GM19328 (cell line): ENCODE data around the gene PTPRD.

ENCODE experiments used
- ATAC-seq: cut with Tn5 transposase; IDR thresholded peaks from one replicate; pipeline ENCODE4 v1.9.1; 2021; ENCODE audit warnings: mild to moderate bottlenecking, moderate library complexity; ENCODE audit not compliant: unreplicated experiment

The PTPRD gene

GRCh38 chr9:8389531-8389930 lies 2223.3 kb downstream of the PTPRD start:
- no peak for ATAC-seq

GRCh38 chr9:8388132-8388531 lies 2224.7 kb downstream of the PTPRD start:
- no peak for ATAC-seq

- ATAC-seq = no peak
These were observed 2228.7 kb downstream of the PTPRD start for GRCh38 chr9:8384091-8384490.

- ATAC-seq = no peak
These were observed 2229.8 kb downstream of the PTPRD start for GRCh38 chr9:8382777-8383527.

- no peak for ATAC-seq
These were observed 2230.5 kb downstream of the PTPRD start for GRCh38 chr9:8382266-8382665.

GRCh38 chr9:8381601-8382000 lies 2231.2 kb downstream of the PTPRD start:
- ATAC-seq = no peak

GRCh38 chr9:8374471-8374870 lies 2238.3 kb downstream of the PTPRD start:
- ATAC-seq = no peak

GRCh38 chr9:8371686-8372085 lies 2241.1 kb downstream of the PTPRD start:
- no peak for ATAC-seq

- no peak for ATAC-seq
These were observed 2246.5 kb downstream of the PTPRD start for GRCh38 chr9:8366161-8366926.

GRCh38 chr9:8365466-8366160 lies 2247.2 kb downstream of the PTPRD start:
- no peak for ATAC-seq

GRCh38 chr9:8365029-8365428 lies 2247.8 kb downstream of the PTPRD start:
- ATAC-seq = no peak

GRCh38 chr9:8364026-8364752 lies 2248.6 kb downstream of the PTPRD start:
- ATAC-seq = no peak

- ATAC-seq = no peak
These were observed 2250.6 kb downstream of the PTPRD start for GRCh38 chr9:8362250-8362649.

GRCh38 chr9:8361364-8361763 lies 2251.4 kb downstream of the PTPRD start:
- no peak for ATAC-seq

GRCh38 chr9:8356406-8356805 lies 2256.4 kb downstream of the PTPRD start:
- ATAC-seq = no peak

GRCh38 chr9:8351436-8351835 lies 2261.4 kb downstream of the PTPRD start:
- ATAC-seq = no peak

GRCh38 chr9:8349901-8350300 lies 2262.9 kb downstream of the PTPRD start:
- ATAC-seq = no peak

- no peak for ATAC-seq
These were observed 2263.4 kb downstream of the PTPRD start for GRCh38 chr9:8349376-8349775.

GRCh38 chr9:8348756-8349155 lies 2264.0 kb downstream of the PTPRD start:
- no peak for ATAC-seq

- no peak for ATAC-seq
These were observed 2266.5 kb downstream of the PTPRD start for GRCh38 chr9:8346296-8346695.
